Measurements from ENCODE around the gene STAM. TPM values are rescaled to one million over a fixed set of nuclear protein-coding genes. Genes with fewer than 3 reads are reported as not detected.

The STAM gene
- total RNA-seq (10 to 100 TPM; 19.0 to 28.6 (median 22.2) TPM), polyA plus RNA-seq (1 to 10 TPM; 5.6 to 7.9 (median 6.3) TPM)
- long read RNA-seq, donor 1, partial matches to known transcripts, result 8 of 10 reads
- long read RNA-seq, donor 1, other reads (novel, unspliced or antisense), result 0 of 10 reads
- long read RNA-seq, donor 2, transcript STAM-202 (14 exons, 2,972 nt), result major isoform, 5 of 5 reads
- long read RNA-seq, donor 2, partial matches to known transcripts, result 0 of 5 reads
- long read RNA-seq, donor 2, other reads (novel, unspliced or antisense), result 0 of 5 reads

GRCh38 chr10:17643755-17644484, at the start of gene STAM:
Gene STAM, plus strand, starts transcription at chr10:17644151. Its CDS starts 189 bp downstream, at chr10:17644340.
- Histone ChIP-seq H3K4me3 (peak within 1 kb of the TSS; percentile 62 to 91 (median 76)), H3K27ac (peak within 1 kb of the TSS; percentile 95 to 99 (median 96)), H3K27me3 (replicated peaks in 1 of 7) (no peaks in the 10 kb centered on the region), H3K4me1 (peaks cover 28 to 69% (median 56%) of the 10 kb centered on the region in 6 donors), H3K36me3 (no peaks in the 10 kb centered on the region), H3K9me3 (peaks cover 0 to 6% (median 0%) of the 10 kb centered on the region in 8 donors)
- DNase-seq, result peak; percentile 98
- WGBS, 5 donors, result 0 to 1% (median 0%) methylated on average over 30 to 37 of the region's 37 CpGs
- TF ChIP-seq POLR2A (IDR thresholded peaks at IDR 0.05) (peak in 1 of 3 donors; percentile 22), CTCF (IDR thresholded peaks at IDR 0.05 in 8 of 11, conservative IDR thresholded peaks at IDR 0.05 in 3 of 11) (peak in 1 of 11 experiments; percentile 18), POLR2AphosphoS5 (IDR thresholded peaks at IDR 0.05) (peak; percentile 85 to 94 (median 89))
- intact Hi-C loops (cut with DNase I; ENCODE audit: low total_unique reads), result no loop called here

GRCh38 chr10:17597386-17597785, 46.6 kb upstream of the STAM start:
- TF ChIP-seq CTCF (IDR thresholded peaks at IDR 0.05 in 8 of 11, conservative IDR thresholded peaks at IDR 0.05 in 3 of 11) (no peak), POLR2A (IDR thresholded peaks at IDR 0.05) (no peak), POLR2AphosphoS5 (IDR thresholded peaks at IDR 0.05) (no peak)
- intact Hi-C loops (cut with DNase I; ENCODE audit: low total_unique reads), result no loop called here
- no peak for DNase-seq
- no peaks in the 10 kb centered on the region for H3K27me3 ChIP-seq (replicated peaks in 1 of 7)
- H3K4me1 ChIP-seq, result no peaks in the 10 kb centered on the region
- H3K36me3 ChIP-seq, result no peaks in the 10 kb centered on the region
- no peak overlapping the region for H3K27ac ChIP-seq
- H3K4me3 ChIP-seq, result no peak overlapping the region
- 89 to 97% (median 94%) methylated on average over 3 of the region's 3 CpGs for WGBS, 5 donors
- H3K9me3 ChIP-seq, result no peaks in the 10 kb centered on the region

- TF ChIP-seq CTCF (IDR thresholded peaks at IDR 0.05 in 8 of 11, conservative IDR thresholded peaks at IDR 0.05 in 3 of 11), result peak in 5 of 11 experiments; percentile 27 to 43 (median 42)
- no peak for TF ChIP-seq POLR2AphosphoS5 (IDR thresholded peaks at IDR 0.05)
- Histone ChIP-seq H3K36me3 (no peaks in the 10 kb centered on the region), H3K4me1 (no peaks in the 10 kb centered on the region), H3K4me3 (no peak overlapping the region), H3K9me3 (no peaks in the 10 kb centered on the region), H3K27me3 (replicated peaks in 1 of 7) (no peaks in the 10 kb centered on the region), H3K27ac (no peak overlapping the region)
- intact Hi-C loops (cut with DNase I; ENCODE audit: low total_unique reads), result no loop called here
- WGBS, 5 donors, result 37 to 58% (median 41%) methylated on average over 8 of the region's 8 CpGs
- DNase-seq, result no peak
These were observed 44.9 kb upstream of the STAM start for GRCh38 chr10:17599089-17599488.

- Histone ChIP-seq H3K9me3 (no peaks in the 10 kb centered on the region), H3K4me1 (peaks cover 0 to 5% (median 0%) of the 10 kb centered on the region in 6 donors), H3K36me3 (no peaks in the 10 kb centered on the region), H3K4me3 (no peak overlapping the region), H3K27ac (no peak overlapping the region), H3K27me3 (replicated peaks in 1 of 7) (no peaks in the 10 kb centered on the region)
- intact Hi-C loops (cut with DNase I; ENCODE audit: low total_unique reads), result loop anchor here (5.0 to 10.0 kb wide), 3 partner anchors 136 to 609 kb away; no protein-coding TSS in a partner anchor
- no peak for DNase-seq
- no peak for TF ChIP-seq CTCF (IDR thresholded peaks at IDR 0.05 in 8 of 11, conservative IDR thresholded peaks at IDR 0.05 in 3 of 11)
- TF ChIP-seq POLR2A (IDR thresholded peaks at IDR 0.05), result no peak
- TF ChIP-seq POLR2AphosphoS5 (IDR thresholded peaks at IDR 0.05), result no peak
- WGBS, 5 donors, result 88 to 94% (median 89%) methylated on average over 6 of the region's 6 CpGs
These were observed 38.0 kb upstream of the STAM start for GRCh38 chr10:17605936-17606335.

Data from spleen (tissue), 13 donors.